Measurements from ENCODE around the gene GAL. TPM values are rescaled to one million over a fixed set of nuclear protein-coding genes. Genes with fewer than 3 reads are reported as not detected.

GAL gene
- total and polyA plus RNA-seq, 2 of the 13 experiments (the other 11 are each of a cell fraction or from before 2014, with no cell fraction given) = not detected

- no peak for TF ChIP-seq ZNF775 (CRISPR knock-in tag; IDR thresholded peaks at IDR 0.05; ENCODE audit: borderline replicate concordance)
- TF ChIP-seq THYN1 (CRISPR knock-in tag; IDR thresholded peaks at IDR 0.05; ENCODE audit: borderline replicate concordance, low read depth) = no peak
Observed at GRCh38 chr11:68687311-68687710, 3.0 kb downstream of the GAL start (continued).

- H2AFZ ChIP-seq (ENCODE audit: low read length) = no peak overlapping the region
- intact Hi-C loops (cut with micrococcal nuclease; ENCODE audit: unreplicated experiment) (no loop called here), in situ Hi-C loops (cut with HindIII; ENCODE audit: extremely low pct_ligation_motif_present, low pct_unique_long_range_greater_than_20kb) (no loop called here)
- no peaks in the 10 kb centered on the region for H4K20me1 ChIP-seq (ENCODE audit: insufficient read depth, low read length)
- 68% methylated on average over 13 of the region's 14 CpGs for WGBS (ENCODE audit: low lambda C conversion rate)
- no peak for ATAC-seq
- TF ChIP-seq NCOA1 (CRISPR knock-in tag; IDR thresholded peaks at IDR 0.05) (no peak), SNRNP70 (IDR thresholded peaks at IDR 0.05; ENCODE audit: low read depth, low read length) (no peak), ZNF441 (CRISPR knock-in tag; IDR thresholded peaks at IDR 0.05; ENCODE audit: borderline replicate concordance) (no peak)
- BruUV-seq (replicated peaks) = no TSS peak
- H3K9ac ChIP-seq (ENCODE audit: insufficient read depth, low read depth, low read length) = no peak overlapping the region
- CTCF ChIA-PET (ENCODE audit: low intra/inter-chr PET ratio, low total read pairs) = no interaction called here
- no peak overlapping the region for H3K4me2 ChIP-seq (ENCODE audit: low read depth, low read length)
- H3K27me3 ChIP-seq (ENCODE audit: control insufficient read depth in 1 of 2, insufficient read depth in 2 of 2, low read length in 2 of 2) = peaks cover 9 to 68% of the 10 kb centered on the region in 2 experiments
- POLR2A ChIA-PET = no interaction called here
- no peaks in the 10 kb centered on the region for H3K79me2 ChIP-seq (ENCODE audit: insufficient read depth, low read length)
- H3K9me3 ChIP-seq (ENCODE audit: low read length) = no peaks in the 10 kb centered on the region
- FAIRE-seq = no peak
- no peak overlapping the region for H3K27ac ChIP-seq (ENCODE audit: extremely low read length, insufficient read depth, low read length)
- H3K4me1 ChIP-seq (ENCODE audit: insufficient read depth, low read length) = peaks cover 8% of the 10 kb centered on the region; the same call in 1 of the 2 replicates
- DNase-seq (ENCODE audit: low spot score) = no peak
- no peak overlapping the region for H3K4me3 ChIP-seq (replicated peaks in 1 of 3; ENCODE audit: insufficient read depth in 1 of 3, low read depth in 2 of 3, low read length in 3 of 3)
- H3K36me3 ChIP-seq (replicated peaks in 1 of 2; ENCODE audit: control insufficient read depth in 1 of 2, insufficient read depth in 2 of 2, low read length in 2 of 2) = no peaks in the 10 kb centered on the region
Observed at GRCh38 chr11:68687986-68688385, 3.6 kb downstream of the GAL start.

- peaks cover 9 to 64% of the 10 kb centered on the region in 2 experiments for H3K27me3 ChIP-seq (ENCODE audit: control insufficient read depth in 1 of 2, insufficient read depth in 2 of 2, low read length in 2 of 2)
- DNase-seq (ENCODE audit: low spot score) (no peak), ATAC-seq (peak; percentile 40; the same call in 2 of the 3 replicates), FAIRE-seq (no peak)
- H3K4me2 ChIP-seq (ENCODE audit: low read depth, low read length) = no peak overlapping the region
- H3K27ac ChIP-seq (ENCODE audit: extremely low read length, insufficient read depth, low read length) = no peak overlapping the region
- CTCF ChIA-PET (ENCODE audit: low intra/inter-chr PET ratio, low total read pairs) = no interaction called here
- H3K36me3 ChIP-seq (replicated peaks in 1 of 2; ENCODE audit: control insufficient read depth in 1 of 2, insufficient read depth in 2 of 2, low read length in 2 of 2) = no peaks in the 10 kb centered on the region
- H3K9me3 ChIP-seq (ENCODE audit: low read length) = no peaks in the 10 kb centered on the region
- no TSS peak for BruUV-seq (replicated peaks)
- no peak overlapping the region for H2AFZ ChIP-seq (ENCODE audit: low read length)
- no peaks in the 10 kb centered on the region for H3K79me2 ChIP-seq (ENCODE audit: insufficient read depth, low read length)
- in situ Hi-C loops (cut with HindIII; ENCODE audit: extremely low pct_ligation_motif_present, low pct_unique_long_range_greater_than_20kb) = no loop called here
- H3K4me3 ChIP-seq (replicated peaks in 1 of 3; ENCODE audit: insufficient read depth in 1 of 3, low read depth in 2 of 3, low read length in 3 of 3) = no peak overlapping the region
- H4K20me1 ChIP-seq (ENCODE audit: insufficient read depth, low read length) = no peaks in the 10 kb centered on the region
- POLR2A ChIA-PET = no interaction called here
- 10% methylated on average over 7 of the region's 12 CpGs for WGBS (ENCODE audit: low lambda C conversion rate)
- no peak overlapping the region for H3K9ac ChIP-seq (ENCODE audit: insufficient read depth, low read depth, low read length)
- intact Hi-C loops (cut with micrococcal nuclease; ENCODE audit: unreplicated experiment) = no loop called here
- peaks cover 8% of the 10 kb centered on the region; the same call in 1 of the 2 replicates for H3K4me1 ChIP-seq (ENCODE audit: insufficient read depth, low read length)
- TF ChIP-seq SP5 (CRISPR knock-in tag; IDR thresholded peaks at IDR 0.05; ENCODE audit: borderline replicate concordance, low read depth) (no peak), ZBTB38 (CRISPR knock-in tag; IDR thresholded peaks at IDR 0.05) (no peak), ZBTB10 (CRISPR knock-in tag; IDR thresholded peaks at IDR 0.05; ENCODE audit: borderline replicate concordance) (no peak)
- TF ChIP-seq, protein P1, sequence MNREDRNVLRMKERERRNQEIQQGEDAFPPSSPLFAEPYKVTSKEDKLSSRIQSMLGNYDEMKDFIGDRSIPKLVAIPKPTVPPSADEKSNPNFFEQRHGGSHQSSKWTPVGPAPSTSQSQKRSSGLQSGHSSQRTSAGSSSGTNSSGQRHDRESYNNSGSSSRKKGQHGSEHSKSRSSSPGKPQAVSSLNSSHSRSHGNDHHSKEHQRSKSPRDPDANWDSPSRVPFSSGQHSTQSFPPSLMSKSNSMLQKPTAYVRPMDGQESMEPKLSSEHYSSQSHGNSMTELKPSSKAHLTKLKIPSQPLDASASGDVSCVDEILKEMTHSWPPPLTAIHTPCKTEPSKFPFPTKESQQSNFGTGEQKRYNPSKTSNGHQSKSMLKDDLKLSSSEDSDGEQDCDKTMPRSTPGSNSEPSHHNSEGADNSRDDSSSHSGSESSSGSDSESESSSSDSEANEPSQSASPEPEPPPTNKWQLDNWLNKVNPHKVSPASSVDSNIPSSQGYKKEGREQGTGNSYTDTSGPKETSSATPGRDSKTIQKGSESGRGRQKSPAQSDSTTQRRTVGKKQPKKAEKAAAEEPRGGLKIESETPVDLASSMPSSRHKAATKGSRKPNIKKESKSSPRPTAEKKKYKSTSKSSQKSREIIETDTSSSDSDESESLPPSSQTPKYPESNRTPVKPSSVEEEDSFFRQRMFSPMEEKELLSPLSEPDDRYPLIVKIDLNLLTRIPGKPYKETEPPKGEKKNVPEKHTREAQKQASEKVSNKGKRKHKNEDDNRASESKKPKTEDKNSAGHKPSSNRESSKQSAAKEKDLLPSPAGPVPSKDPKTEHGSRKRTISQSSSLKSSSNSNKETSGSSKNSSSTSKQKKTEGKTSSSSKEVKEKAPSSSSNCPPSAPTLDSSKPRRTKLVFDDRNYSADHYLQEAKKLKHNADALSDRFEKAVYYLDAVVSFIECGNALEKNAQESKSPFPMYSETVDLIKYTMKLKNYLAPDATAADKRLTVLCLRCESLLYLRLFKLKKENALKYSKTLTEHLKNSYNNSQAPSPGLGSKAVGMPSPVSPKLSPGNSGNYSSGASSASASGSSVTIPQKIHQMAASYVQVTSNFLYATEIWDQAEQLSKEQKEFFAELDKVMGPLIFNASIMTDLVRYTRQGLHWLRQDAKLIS (CRISPR knock-in tag; IDR thresholded peaks at IDR 0.05) = no peak
Observed at GRCh38 chr11:68688881-68689280, 4.5 kb downstream of the GAL start.
